Camera-type eye (tissue), 1 donor: ENCODE measurements around the gene PMEL. TPM values are rescaled to one million over a fixed set of nuclear protein-coding genes. Genes with fewer than 3 reads are reported as not detected.

Experiments
- total RNA-seq: library from RNA; depleted of rRNA; stranded (reverse); fragments of >200 nt; gene quantifications from one replicate; pipeline ENCODE4 v1.2.3, GENCODE V29; 2014

The PMEL gene
- total RNA-seq: 363 TPM

GRCh38 chr12:55965941-55966407 lies at the start of gene PMEL:
Gene PMEL (minus strand): TSS chr12:55966042. CDS start chr12:55966011, 31 bp downstream.

GRCh38 chr12:55996715-55997534 lies 31.1 kb upstream of the PMEL start, which contains the start of gene SUOX:
Gene SUOX (plus strand): TSS chr12:55997276. CDS start chr12:56002222, 4,946 bp downstream.

GRCh38 chr12:55973599-55974307 lies 7.9 kb upstream of the PMEL start, which contains the start of gene RAB5B:
Gene RAB5B (plus strand): TSS chr12:55974078. CDS start chr12:55986961, 12,883 bp downstream.

GRCh38 chr12:55966408-55967281 lies 803 bp upstream of the PMEL start, which contains the start of gene CDK2:
Gene CDK2 (plus strand): TSS chr12:55966830. CDS start chr12:55967009, 179 bp downstream.

GRCh38 chr12:55930771-55931316 lies 35.0 kb downstream of the PMEL start, which contains the start of gene DGKA:
Gene DGKA (plus strand): TSS chr12:55931162. CDS start chr12:55936504, 5,342 bp downstream.

GRCh38 chr12:55927588-55928502 lies 38.0 kb downstream of the PMEL start, which contains the start of gene PYM1:
Gene PYM1 (minus strand): TSS chr12:55927894. CDS start chr12:55927761, 133 bp downstream.

Other genes with a start within 250 kb of the PMEL start
- gene BLOC1S1, start 250.0 kb downstream of the PMEL start, total RNA-seq: 95.7 TPM
- gene RDH5, start 245.6 kb downstream of the PMEL start, total RNA-seq: 48.5 TPM
- 307 TPM for gene CD63, start 237.0 kb downstream of the PMEL start, total RNA-seq
- gene GDF11, start 222.9 kb downstream of the PMEL start, total RNA-seq: 22.3 TPM
- 65.7 TPM for gene SARNP, start 148.3 kb downstream of the PMEL start, total RNA-seq
- gene ORMDL2, start 148.0 kb downstream of the PMEL start, total RNA-seq: 7.5 TPM
- 45.7 TPM for gene DNAJC14, start 136.5 kb downstream of the PMEL start, total RNA-seq
- 2.3 TPM for gene MMP19, start 123.1 kb downstream of the PMEL start, total RNA-seq
- 20.8 TPM for gene PYM1, start 38.1 kb downstream of the PMEL start, total RNA-seq
- 35.2 TPM for gene DGKA, start 34.9 kb downstream of the PMEL start, total RNA-seq
- 17.2 TPM for gene CDK2, start 788 bp upstream of the PMEL start, total RNA-seq
- gene RAB5B, start 8.0 kb upstream of the PMEL start, total RNA-seq: 84.3 TPM
- gene SUOX, start 31.2 kb upstream of the PMEL start, total RNA-seq: 20.3 TPM
- 6.3 TPM for gene IKZF4, start 55.0 kb upstream of the PMEL start, total RNA-seq
- gene RPS26, start 75.9 kb upstream of the PMEL start, total RNA-seq: 457 TPM
- gene ERBB3, start 114.1 kb upstream of the PMEL start, total RNA-seq: 28.4 TPM
- 85.4 TPM for gene PA2G4, start 138.5 kb upstream of the PMEL start, total RNA-seq
- gene RPL41, start 150.6 kb upstream of the PMEL start, total RNA-seq: 774 TPM
- 9.2 TPM for gene ZC3H10, start 152.2 kb upstream of the PMEL start, total RNA-seq
- gene ESYT1, start 162.2 kb upstream of the PMEL start, total RNA-seq: 59.4 TPM
- gene MYL6B, start 186.5 kb upstream of the PMEL start, total RNA-seq: 153 TPM
- 753 TPM for gene MYL6, start 192.3 kb upstream of the PMEL start, total RNA-seq
- gene SMARCC2, start 223.4 kb upstream of the PMEL start, total RNA-seq: 116 TPM